Heart right ventricle (tissue), 16 donors: ENCODE results near the gene PCDHA3. TPM values are rescaled to one million over a fixed set of nuclear protein-coding genes. Genes with fewer than 3 reads are reported as not detected.
"Not testable (repeated sequence)": the region's sequence is repeated elsewhere in the genome, so short reads cannot be mapped to it uniquely, and the experiment has no call there.

Experiments used
- ATAC-seq, 8 donors: fragments of 200-7000 bp; cut with Tn5 transposase; one replicate each; pipeline ENCODE4 v1.9.1; 2020; ENCODE audit warnings: mild to moderate bottlenecking in 8 of 8, moderate library complexity in 8 of 8, moderate number of reproducible peaks in 1 of 8
- DNase-seq, 2 donors: peaks; one replicate each; pipeline ENCODE4 v3.0.0-alpha.2; 2020
- H3K27ac ChIP-seq, 10 donors: fragments of 200-600 bp; sonication (generic) in 2 of 10; one replicate each; pipeline versions ENCODE4 v1.5.0 to v1.8.0; 2020 to 2022; ENCODE audit warnings: mild to moderate bottlenecking in 3 of 10
- H3K27me3 ChIP-seq, 7 donors: fragments of 200-600 bp; one replicate each; pipeline ENCODE4 v1.8.0; 2021 to 2022; ENCODE audit warnings: mild to moderate bottlenecking in 2 of 7
- H3K36me3 ChIP-seq, 9 donors: fragments of 200-600 bp; sonication (generic) in 1 of 9; one replicate each; pipeline versions ENCODE4 v1.5.0 to v1.8.0; 2020 to 2022; ENCODE audit warnings: mild to moderate bottlenecking in 2 of 9
- H3K4me1 ChIP-seq, 9 donors: fragments of 200-600 bp; sonication (generic) in 1 of 9; one replicate each; pipeline versions ENCODE4 v1.5.0 to v1.8.0; 2020 to 2022; ENCODE audit warnings: mild to moderate bottlenecking in 4 of 9
- H3K4me3 ChIP-seq, 10 donors: fragments of 200-600 bp; sonication (generic) in 2 of 10; one replicate each; pipeline versions ENCODE4 v1.5.0 to v1.8.0; 2020 to 2022; ENCODE audit warnings: mild to moderate bottlenecking in 7 of 10, moderate library complexity in 2 of 10
- H3K9me3 ChIP-seq, 11 donors: fragments of 200-600 bp in 10 of 11; sonication (generic) in 2 of 11; one replicate each; pipeline versions ENCODE4 v1.5.0 to v1.8.0; 2013 to 2022; ENCODE audit warnings: mild to moderate bottlenecking in 2 of 11, control low read depth in 1 of 11, moderate library complexity in 1 of 11
- WGBS, 2 donors: extraction: QIAGEN DNeasy Blood & Tissue Kit; methylation state at CpG; one replicate each; pipeline ENCODE4 v1.1.7; 2013; ENCODE audit warnings: inconsistent platforms in 1 of 2; 5-methylcytosine and 5-hydroxymethylcytosine counted together
- intact Hi-C, 10 donors: fragments of 100-400 bp; cut with DNase I; formaldehyde crosslinking; loops; one replicate each; pipeline versions ENCODE4 v1.11.1 to v1.14.2; 2022
- polyA plus RNA-seq, 2 donors: library from polyadenylated mRNA; stranded (reverse); fragments of 200-250 nt; gene quantifications; one replicate each; pipeline ENCODE4 v1.2.3, GENCODE V29; 2013
- total RNA-seq, 10 donors: library from RNA; stranded (reverse); fragmentation: NEBNext Ultra II Directional in 3 of 10; extraction: Animal tissue kit (Norgen Biotek cat#: 25700) in 3 of 10; gene quantifications; one replicate each; pipeline versions ENCODE4 v1.2.1 to v1.2.4, GENCODE V29; 2021 to 2023
- TF ChIP-seq, protein P1 (sequence below), 9 donors: fragments of 200-600 bp; sonication (generic) in 2 of 9; IDR thresholded peaks; one replicate each; pipeline versions ENCODE4 v1.5.0 to v1.8.0; 2021 to 2022; ENCODE audit warnings: antibody characterized with exemption in 9 of 9, mild to moderate bottlenecking in 5 of 9, moderate library complexity in 1 of 9
- donor health status: Arrhythmogenic right ventricular cardiomyopathy.
- donor health status: ischemic (EF 13 %, LVEDD 7.1; RV severe dilation, severe dysfunction).
- donor health status: healthy with polysubstance abuse.
- donor health status: DM: no; HTN: yes; CAD: no.
- donor health status: DM: no; HTN: no; CAD: no.
- donor health status: ischemic (EF 25% LVEDD 6.9; RV normal size, moderate dysfunction).
- donor health status: ischemic (EF 25% LVEDD 5.7; RV mildly dilated, moderate dysfunction).
- donor health status: healthy.
- donor health status: DM: yes; HTN: yes; CAD: no.
- donor health status: Ischemic cardiomyopathy.
- donor health status: ischemic (EF 35%, LVEDD 5.7; RV mildly dilated, moderate dysfunction).
- donor health status: nonischemic (EF 11% LVEDD 7.7; RV severe dilation, severe dysfunction).
- donor health status: DM: yes; HTN: yes; CAD: no.
- donor health status: PGD.
- donor health status: ischemic (EF 29% LVEDD 5.4; RV normal size, mild dysfunction).
- donor health status: nonischemic (EF 23%, LVEDD 6.1; RV moderate dilation, normal function).

Gene PCDHA3
- total and polyA plus RNA-seq, 12 donors: 0.03 to 0.17 (median 0.10) TPM; not detected in 5

- Histone ChIP-seq H3K9me3 (peaks cover 0 to 72% (median 6%) of the 10 kb centered on the region in 11 donors), H3K4me1 (no peaks in the 10 kb centered on the region), H3K36me3 (no peaks in the 10 kb centered on the region), H3K27ac (no peak overlapping the region), H3K27me3 (peaks cover 0 to 92% (median 49%) of the 10 kb centered on the region in 7 donors), H3K4me3 (no peak overlapping the region)
- TF ChIP-seq, protein P1, sequence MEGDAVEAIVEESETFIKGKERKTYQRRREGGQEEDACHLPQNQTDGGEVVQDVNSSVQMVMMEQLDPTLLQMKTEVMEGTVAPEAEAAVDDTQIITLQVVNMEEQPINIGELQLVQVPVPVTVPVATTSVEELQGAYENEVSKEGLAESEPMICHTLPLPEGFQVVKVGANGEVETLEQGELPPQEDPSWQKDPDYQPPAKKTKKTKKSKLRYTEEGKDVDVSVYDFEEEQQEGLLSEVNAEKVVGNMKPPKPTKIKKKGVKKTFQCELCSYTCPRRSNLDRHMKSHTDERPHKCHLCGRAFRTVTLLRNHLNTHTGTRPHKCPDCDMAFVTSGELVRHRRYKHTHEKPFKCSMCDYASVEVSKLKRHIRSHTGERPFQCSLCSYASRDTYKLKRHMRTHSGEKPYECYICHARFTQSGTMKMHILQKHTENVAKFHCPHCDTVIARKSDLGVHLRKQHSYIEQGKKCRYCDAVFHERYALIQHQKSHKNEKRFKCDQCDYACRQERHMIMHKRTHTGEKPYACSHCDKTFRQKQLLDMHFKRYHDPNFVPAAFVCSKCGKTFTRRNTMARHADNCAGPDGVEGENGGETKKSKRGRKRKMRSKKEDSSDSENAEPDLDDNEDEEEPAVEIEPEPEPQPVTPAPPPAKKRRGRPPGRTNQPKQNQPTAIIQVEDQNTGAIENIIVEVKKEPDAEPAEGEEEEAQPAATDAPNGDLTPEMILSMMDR (IDR thresholded peaks at IDR 0.05): no peak
- no peak for ATAC-seq
- no peak for DNase-seq
- WGBS, 2 donors: 45 to 59% methylated on average over 35 to 38 of the region's 38 CpGs
- intact Hi-C loops: no loop called here
Observed at GRCh38 chr5:140823475-140823874, 22.6 kb downstream of the PCDHA3 start.

GRCh38 chr5:140827704-140828361 lies 27.0 kb downstream of the PCDHA3 start, which contains the start of gene PCDHA6:
Gene PCDHA6 (plus strand): TSS chr5:140827960. CDS start chr5:140828092, 132 bp downstream.
- H3K27me3 ChIP-seq: peaks cover 0 to 97% (median 56%) of the 10 kb centered on the region in 7 donors
- H3K9me3 ChIP-seq: peaks cover 0 to 80% (median 19%) of the 10 kb centered on the region in 11 donors
- DNase-seq (no peak), ATAC-seq (no peak)
- WGBS, 2 donors: 13 to 15% methylated on average over 27 of the region's 27 CpGs
- intact Hi-C loops: no loop called here
- TF ChIP-seq, protein P1 (IDR thresholded peaks at IDR 0.05): peak in 3 of 9 donors; percentile 15 to 29 (median 16)
- no peaks in the 10 kb centered on the region for H3K36me3 ChIP-seq
- no peak within 1 kb of the TSS for H3K27ac ChIP-seq
- no peaks in the 10 kb centered on the region for H3K4me1 ChIP-seq
- peak within 1 kb of the TSS in 2 of 10 donors; percentile 12 to 23 for H3K4me3 ChIP-seq

GRCh38 chr5:140828362-140828737 lies 27.5 kb downstream of the PCDHA3 start:
- H3K4me3 ChIP-seq: peak overlapping the region in 2 of 10 donors; percentile 12 to 23

DNA sequence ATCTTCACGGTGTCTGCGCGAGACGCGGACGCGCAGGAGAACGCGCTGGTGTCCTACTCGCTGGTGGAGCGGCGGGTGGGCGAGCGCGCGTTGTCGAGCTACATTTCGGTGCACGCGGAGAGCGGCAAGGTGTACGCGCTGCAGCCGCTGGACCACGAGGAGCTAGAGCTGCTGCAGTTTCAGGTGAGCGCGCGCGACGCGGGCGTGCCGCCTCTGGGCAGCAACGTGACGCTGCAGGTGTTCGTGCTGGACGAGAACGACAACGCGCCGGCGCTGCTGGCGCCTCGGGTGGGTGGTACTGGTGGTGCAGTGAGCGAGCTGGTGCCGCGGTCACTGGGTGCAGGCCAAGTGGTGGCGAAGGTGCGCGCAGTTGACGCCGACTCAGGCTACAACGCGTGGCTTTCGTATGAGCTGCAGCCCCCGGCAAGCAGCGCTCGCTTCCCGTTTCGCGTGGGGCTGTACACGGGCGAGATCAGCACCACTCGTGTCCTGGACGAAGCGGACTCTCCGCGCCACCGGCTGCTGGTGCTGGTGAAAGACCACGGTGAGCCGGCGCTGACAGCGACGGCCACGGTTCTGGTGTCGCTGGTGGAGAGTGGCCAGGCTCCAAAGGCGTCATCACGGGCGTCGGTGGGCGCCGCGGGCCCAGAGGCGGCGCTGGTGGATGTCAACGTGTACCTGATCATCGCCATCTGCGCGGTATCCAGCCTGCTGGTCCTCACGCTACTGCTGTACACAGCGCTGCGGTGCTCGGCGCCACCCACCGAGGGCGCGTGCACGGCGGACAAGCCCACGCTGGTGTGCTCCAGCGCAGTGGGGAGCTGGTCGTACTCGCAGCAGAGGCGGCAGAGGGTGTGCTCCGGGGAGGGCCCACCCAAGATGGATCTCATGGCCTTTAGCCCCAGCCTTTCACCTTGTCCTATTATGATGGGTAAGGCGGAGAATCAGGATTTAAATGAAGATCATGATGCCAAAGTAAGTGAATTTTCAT lies 28.9 kb downstream of the PCDHA3 start:
- WGBS, 2 donors: 30 to 39% methylated on average over 106 of the region's 106 CpGs
- intact Hi-C loops: loop anchor here in 2 of 10 donors (5.0 to 10.0 kb wide), 2 partner anchors 212 to 215 kb away; no protein-coding TSS in a partner anchor

More at GRCh38 chr5:140828362-140828737, 27.5 kb downstream of the PCDHA3 start:
- H3K9me3 ChIP-seq: peaks cover 0 to 75% (median 18%) of the 10 kb centered on the region in 11 donors
- TF ChIP-seq, protein P1 (IDR thresholded peaks at IDR 0.05): no peak
- H3K27ac ChIP-seq: no peak overlapping the region
- ATAC-seq (no peak), DNase-seq (no peak)
- H3K36me3 ChIP-seq: no peaks in the 10 kb centered on the region
- H3K4me1 ChIP-seq: no peaks in the 10 kb centered on the region
- intact Hi-C loops: no loop called here
- H3K27me3 ChIP-seq: peaks cover 0 to 98% (median 57%) of the 10 kb centered on the region in 7 donors
- 15 to 16% methylated on average over 18 of the region's 18 CpGs for WGBS, 2 donors

More for the DNA sequence above, 28.9 kb downstream of the PCDHA3 start:
- peaks cover 0 to 71% (median 18%) of the 10 kb centered on the region in 11 donors for H3K9me3 ChIP-seq
- not testable (repeated sequence) for H3K36me3 ChIP-seq, H3K4me1 ChIP-seq, DNase-seq, H3K4me3 ChIP-seq, H3K27ac ChIP-seq, ATAC-seq
- peaks cover 0 to 97% (median 59%) of the 10 kb centered on the region in 7 donors for H3K27me3 ChIP-seq
